Upper lobe of left lung (tissue), 6 donors: ENCODE results near the gene SPINK4. TPM values are rescaled to one million over a fixed set of nuclear protein-coding genes. Genes with fewer than 3 reads are reported as not detected.

Experiments used
- ATAC-seq, 2 donors: fragments of 200-7000 bp; cut with Tn5 transposase; one replicate each; pipeline ENCODE4 v1.9.1; 2022; ENCODE audit warnings: mild to moderate bottlenecking in 2 of 2, moderate library complexity in 2 of 2; ENCODE audit not compliant: low FRiP score in 2 of 2
- DNase-seq, 2 donors: peaks; one replicate each; pipeline ENCODE4 v3.0.0-alpha.2; 2019 to 2020
- H3K27ac ChIP-seq, 4 donors: fragments of 200-600 bp; sonication (generic); one replicate each; pipeline ENCODE4 v1.5.1; 2016 to 2019
- H3K27me3 ChIP-seq, 4 donors: fragments of 200-600 bp; sonication (generic); one replicate each; pipeline ENCODE4 v1.5.1; 2017 to 2019
- H3K36me3 ChIP-seq, 4 donors: fragments of 200-600 bp; sonication (generic); one replicate each; pipeline ENCODE4 v1.5.1; 2016 to 2019
- H3K4me1 ChIP-seq, 4 donors: fragments of 200-600 bp; sonication (generic); one replicate each; pipeline ENCODE4 v1.5.1; 2018 to 2019
- H3K4me3 ChIP-seq, 4 donors: fragments of 200-600 bp; sonication (generic); one replicate each; pipeline ENCODE4 v1.5.1; 2017 to 2019; ENCODE audit warnings: mild to moderate bottlenecking in 2 of 4, moderate library complexity in 1 of 4
- H3K9me3 ChIP-seq, 4 donors: fragments of 200-600 bp; sonication (generic); one replicate each; pipeline ENCODE4 v1.5.1; 2018 to 2019
- EP300 ChIP-seq, 4 donors: sonication (generic); formaldehyde crosslinking; IDR thresholded peaks; one replicate each; pipeline ENCODE4 v1.5.1; 2017; ENCODE audit warnings: antibody characterized with exemption in 4 of 4, control low read depth in 2 of 4
- POLR2A ChIP-seq, 4 donors: fragments of 450-650 bp; IDR thresholded peaks; one replicate each; pipeline ENCODE4 v1.5.1; 2016 to 2017; ENCODE audit warnings: antibody characterized with exemption in 4 of 4, mild to moderate bottlenecking in 2 of 4
- POLR2AphosphoS5 ChIP-seq, 2 donors: sonication (generic); formaldehyde crosslinking; IDR thresholded peaks; one replicate each; pipeline ENCODE4 v1.5.1; 2017; ENCODE audit warnings: antibody characterized with exemption in 2 of 2
- WGBS, 2 donors: methylation state at CpG; one replicate each; pipeline ENCODE4 v1.1.5; 2017 to 2018; 5-methylcytosine and 5-hydroxymethylcytosine counted together
- total RNA-seq, 6 donors: library from RNA; depleted of rRNA in 4 of 6; stranded (reverse); fragments of >200 nt in 4 of 6; gene quantifications; one replicate each; pipeline versions ENCODE4 v1.1.0 to v1.2.1, GENCODE V29; 2016 to 2021
- TF ChIP-seq, protein P1 (sequence below), 6 experiments: fragments of 450-650 bp in 4 of 6; fragments of 200-600 bp in 2 of 6; sonication (generic) in 2 of 6; IDR thresholded peaks; one replicate each; pipeline ENCODE4 v1.5.1; 2016 to 2019; ENCODE audit warnings: antibody characterized with exemption in 6 of 6
- donor health status: DM: no; HTN: no; CAD: no; lungs with moderate emphysema.
- donor health status: DM: no; HTN: yes; CAD: no; lungs with severe emphysema.

Gene SPINK4
- total RNA-seq, 6 donors from 2014 or later, result not detected

DNA sequence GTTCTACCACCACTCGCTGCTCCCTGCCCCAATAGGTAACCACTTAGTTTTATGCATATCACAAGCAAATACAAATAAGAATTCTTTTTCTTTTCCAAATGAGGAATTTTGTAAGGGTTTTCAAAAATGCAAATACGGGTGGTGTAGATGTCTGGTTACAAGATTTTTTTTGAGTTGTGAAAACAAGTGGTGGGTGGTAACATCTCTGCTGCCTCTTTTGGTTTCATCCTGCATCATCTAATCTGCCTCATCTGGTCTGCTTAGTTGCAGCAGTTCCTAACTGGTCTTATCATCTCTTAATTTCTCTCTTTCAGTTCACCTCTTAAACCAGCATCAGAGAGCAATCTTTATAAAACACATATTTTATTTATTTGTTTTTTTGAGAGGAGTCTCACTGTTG lies 55.6 kb downstream of the SPINK4 start:
- H3K27ac ChIP-seq, result no peak overlapping the region
- ATAC-seq (no peak), DNase-seq (no peak)
- 91% methylated on average over 2 of the region's 2 CpGs for WGBS, 2 donors
- no peak overlapping the region for H3K4me3 ChIP-seq
- peaks cover 8 to 76% (median 31%) of the 10 kb centered on the region in 4 donors for H3K36me3 ChIP-seq
- H3K9me3 ChIP-seq, result no peaks in the 10 kb centered on the region
- peaks cover 44 to 85% (median 56%) of the 10 kb centered on the region in 4 donors for H3K4me1 ChIP-seq
- no peaks in the 10 kb centered on the region for H3K27me3 ChIP-seq
- TF ChIP-seq EP300 (IDR thresholded peaks at IDR 0.05), result no peak
- TF ChIP-seq, protein P1, sequence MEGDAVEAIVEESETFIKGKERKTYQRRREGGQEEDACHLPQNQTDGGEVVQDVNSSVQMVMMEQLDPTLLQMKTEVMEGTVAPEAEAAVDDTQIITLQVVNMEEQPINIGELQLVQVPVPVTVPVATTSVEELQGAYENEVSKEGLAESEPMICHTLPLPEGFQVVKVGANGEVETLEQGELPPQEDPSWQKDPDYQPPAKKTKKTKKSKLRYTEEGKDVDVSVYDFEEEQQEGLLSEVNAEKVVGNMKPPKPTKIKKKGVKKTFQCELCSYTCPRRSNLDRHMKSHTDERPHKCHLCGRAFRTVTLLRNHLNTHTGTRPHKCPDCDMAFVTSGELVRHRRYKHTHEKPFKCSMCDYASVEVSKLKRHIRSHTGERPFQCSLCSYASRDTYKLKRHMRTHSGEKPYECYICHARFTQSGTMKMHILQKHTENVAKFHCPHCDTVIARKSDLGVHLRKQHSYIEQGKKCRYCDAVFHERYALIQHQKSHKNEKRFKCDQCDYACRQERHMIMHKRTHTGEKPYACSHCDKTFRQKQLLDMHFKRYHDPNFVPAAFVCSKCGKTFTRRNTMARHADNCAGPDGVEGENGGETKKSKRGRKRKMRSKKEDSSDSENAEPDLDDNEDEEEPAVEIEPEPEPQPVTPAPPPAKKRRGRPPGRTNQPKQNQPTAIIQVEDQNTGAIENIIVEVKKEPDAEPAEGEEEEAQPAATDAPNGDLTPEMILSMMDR (IDR thresholded peaks at IDR 0.05), result no peak
- TF ChIP-seq POLR2A (IDR thresholded peaks at IDR 0.05), result no peak
- TF ChIP-seq POLR2AphosphoS5 (IDR thresholded peaks at IDR 0.05), result no peak

DNA sequence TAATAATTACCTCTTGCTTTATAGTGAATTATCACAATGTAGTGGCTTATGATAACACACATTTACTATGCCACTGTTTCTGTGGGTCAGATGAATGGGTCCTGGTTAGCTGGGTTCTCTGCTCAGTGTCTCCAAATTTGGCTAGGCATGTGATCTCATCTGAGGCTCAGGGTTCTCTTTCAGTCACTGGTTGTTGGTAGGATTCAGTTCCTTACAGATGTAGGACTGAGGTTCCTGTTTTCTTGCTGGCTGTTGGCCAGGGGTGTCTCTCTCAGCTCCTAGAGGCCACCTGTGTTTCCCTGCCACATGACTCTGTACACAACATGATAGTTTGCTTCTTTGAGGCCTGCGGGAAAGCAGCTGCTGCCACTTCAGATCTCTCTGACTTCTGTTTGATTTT lies 57.5 kb downstream of the SPINK4 start:
- 36 to 50% methylated on average over 1 of the region's 1 CpG for WGBS, 2 donors
- Histone ChIP-seq H3K4me1 (peaks cover 31 to 67% (median 42%) of the 10 kb centered on the region in 4 donors), H3K36me3 (peaks cover 10 to 94% (median 42%) of the 10 kb centered on the region in 4 donors), H3K27ac (peak overlapping the region in 3 of 4 donors; percentile 7 to 32 (median 20)), H3K4me3 (no peak overlapping the region), H3K27me3 (no peaks in the 10 kb centered on the region), H3K9me3 (no peaks in the 10 kb centered on the region)
- TF ChIP-seq EP300 (IDR thresholded peaks at IDR 0.05) (no peak), POLR2A (IDR thresholded peaks at IDR 0.05) (no peak), POLR2AphosphoS5 (IDR thresholded peaks at IDR 0.05) (no peak)
- TF ChIP-seq, protein P1 (IDR thresholded peaks at IDR 0.05), result no peak
- DNase-seq, result peak in 1 of 2 donors; percentile 65
- peak; percentile 75 to 79 for ATAC-seq

Other genes with a start within 250 kb of the SPINK4 start
- 10 to 100 TPM; 20.9 to 60.8 (median 29.3) TPM for gene APTX, start 238.5 kb upstream of the SPINK4 start, total RNA-seq
- 100 to 1,000 TPM in 3 of 6 donors, 10 to 100 TPM in 3; 35.6 to 141 (median 94.0) TPM for gene DNAJA1, start 214.9 kb upstream of the SPINK4 start, total RNA-seq
- gene SMU1, start 163.5 kb upstream of the SPINK4 start, total RNA-seq, result 10 to 100 TPM in 4 of 6 donors, 1 to 10 TPM in 2; 7.9 to 19.8 (median 17.2) TPM
- 10 to 100 TPM; 26.2 to 83.3 (median 70.8) TPM for gene B4GALT1, start 72.8 kb upstream of the SPINK4 start, total RNA-seq
- gene BAG1, start 24.5 kb downstream of the SPINK4 start, total RNA-seq, result 100 to 1,000 TPM in 4 of 6 donors, 10 to 100 TPM in 2; 55.5 to 157 (median 129) TPM
- 10 to 100 TPM; 33.5 to 95.5 (median 60.1) TPM for gene CHMP5, start 24.9 kb downstream of the SPINK4 start, total RNA-seq
- 10 to 100 TPM; 37.0 to 75.4 (median 54.1) TPM for gene NFX1, start 50.3 kb downstream of the SPINK4 start, total RNA-seq
- 10 to 100 TPM in 1 of 6 donors, 1 to 10 TPM in 5; 2.1 to 23.0 (median 4.8) TPM for gene AQP7, start 162.4 kb downstream of the SPINK4 start, total RNA-seq
- 100 to 1,000 TPM in 5 of 6 donors, 10 to 100 TPM in 1; 62.5 to 468 (median 201) TPM for gene AQP3, start 207.4 kb downstream of the SPINK4 start, total RNA-seq
- 10 to 100 TPM; 17.8 to 47.6 (median 31.9) TPM for gene NOL6, start 233.8 kb downstream of the SPINK4 start, total RNA-seq